T-helper 1 cell treated with Interleukin-12 subunit alpha and Interleukin-12 subunit beta and Interleukin-4 antibody, amounts not matched to agents 30 μg/mL and 1 μg/mL, for 36 hours (primary cell): Measurements from ENCODE around the gene SH3GL3.

ENCODE experiments used
- H3K27ac Mint-ChIP-seq: one replicate; pipeline ENCODE4 v1.8.0; 2021; ENCODE audit warnings: mild to moderate bottlenecking, mixed read lengths
- H3K27me3 Mint-ChIP-seq: one replicate; pipeline ENCODE4 v1.8.0; 2021; ENCODE audit warnings: low read depth, mixed read lengths
- H3K36me3 Mint-ChIP-seq: one replicate; pipeline ENCODE4 v1.8.0; 2021; ENCODE audit warnings: low read depth, mixed read lengths
- H3K4me1 Mint-ChIP-seq: one replicate; pipeline ENCODE4 v1.8.0; 2021; ENCODE audit warnings: low read depth, mixed read lengths
- H3K4me3 Mint-ChIP-seq: one replicate; pipeline ENCODE4 v1.8.0; 2021; ENCODE audit warnings: mild to moderate bottlenecking, moderate library complexity, mixed read lengths
- H3K9me3 Mint-ChIP-seq: one replicate; pipeline ENCODE4 v1.8.0; 2021; ENCODE audit warnings: mixed read lengths

The SH3GL3 gene

DNA sequence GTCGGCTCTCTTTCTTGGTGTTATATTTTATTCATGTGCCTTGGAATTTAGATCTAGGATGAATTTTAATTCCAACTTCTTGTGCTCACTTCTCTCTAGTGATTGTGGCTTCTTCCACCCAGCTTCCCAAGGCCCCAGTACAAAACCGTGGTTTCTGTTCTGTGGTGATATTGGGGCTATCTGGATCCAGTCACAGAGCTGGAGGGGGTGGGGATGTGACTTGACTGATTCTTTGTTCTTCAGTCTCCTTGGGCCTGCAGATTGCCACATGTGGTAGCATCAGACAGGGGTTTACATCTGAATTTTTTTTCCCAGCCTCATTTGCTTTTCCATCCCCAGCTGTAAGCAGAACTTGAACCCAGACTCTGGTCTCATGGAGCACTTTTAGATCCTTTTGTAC is 108.2 kb downstream of the SH3GL3 start:
- no peaks in the 10 kb centered on the region for H3K9me3 Mint-ChIP-seq
- H3K27ac Mint-ChIP-seq = no peak overlapping the region
- H3K36me3 Mint-ChIP-seq = no peaks in the 10 kb centered on the region
- H3K27me3 Mint-ChIP-seq = no peaks in the 10 kb centered on the region
- H3K4me3 Mint-ChIP-seq = no peak overlapping the region
- no peaks in the 10 kb centered on the region for H3K4me1 Mint-ChIP-seq

DNA sequence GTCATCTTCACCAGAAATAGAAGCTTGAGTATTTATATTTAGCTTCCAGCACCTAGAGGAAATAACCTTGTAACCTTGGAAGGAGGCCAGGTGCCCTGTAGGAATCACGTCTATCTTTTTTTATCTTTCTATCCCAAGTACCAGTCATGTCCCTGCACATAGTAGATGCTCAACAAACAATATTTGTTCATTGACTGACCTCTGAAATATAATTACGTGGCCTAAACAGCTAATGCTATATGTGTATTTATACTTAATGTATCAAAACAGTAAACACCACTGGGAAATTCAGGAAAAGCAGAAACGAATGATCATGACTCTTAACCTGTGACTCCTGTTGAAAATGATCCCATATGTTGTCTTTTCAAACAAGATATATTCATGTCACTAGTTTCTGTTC is 108.9 kb downstream of the SH3GL3 start:
- Mint-ChIP-seq H3K4me3 (no peak overlapping the region), H3K27ac (no peak overlapping the region), H3K4me1 (no peaks in the 10 kb centered on the region), H3K27me3 (no peaks in the 10 kb centered on the region), H3K36me3 (no peaks in the 10 kb centered on the region), H3K9me3 (no peaks in the 10 kb centered on the region)

GRCh38 chr15:83556754-83557153 is 109.6 kb downstream of the SH3GL3 start:
- Mint-ChIP-seq H3K9me3 (no peaks in the 10 kb centered on the region), H3K4me3 (no peak overlapping the region), H3K4me1 (no peaks in the 10 kb centered on the region), H3K36me3 (no peaks in the 10 kb centered on the region), H3K27ac (no peak overlapping the region), H3K27me3 (no peaks in the 10 kb centered on the region)

- Mint-ChIP-seq H3K27ac (no peak overlapping the region), H3K36me3 (no peaks in the 10 kb centered on the region), H3K4me3 (no peak overlapping the region), H3K9me3 (no peaks in the 10 kb centered on the region), H3K4me1 (no peaks in the 10 kb centered on the region), H3K27me3 (no peaks in the 10 kb centered on the region)
Measured at GRCh38 chr15:83558146-83558545, 111.0 kb downstream of the SH3GL3 start.

DNA sequence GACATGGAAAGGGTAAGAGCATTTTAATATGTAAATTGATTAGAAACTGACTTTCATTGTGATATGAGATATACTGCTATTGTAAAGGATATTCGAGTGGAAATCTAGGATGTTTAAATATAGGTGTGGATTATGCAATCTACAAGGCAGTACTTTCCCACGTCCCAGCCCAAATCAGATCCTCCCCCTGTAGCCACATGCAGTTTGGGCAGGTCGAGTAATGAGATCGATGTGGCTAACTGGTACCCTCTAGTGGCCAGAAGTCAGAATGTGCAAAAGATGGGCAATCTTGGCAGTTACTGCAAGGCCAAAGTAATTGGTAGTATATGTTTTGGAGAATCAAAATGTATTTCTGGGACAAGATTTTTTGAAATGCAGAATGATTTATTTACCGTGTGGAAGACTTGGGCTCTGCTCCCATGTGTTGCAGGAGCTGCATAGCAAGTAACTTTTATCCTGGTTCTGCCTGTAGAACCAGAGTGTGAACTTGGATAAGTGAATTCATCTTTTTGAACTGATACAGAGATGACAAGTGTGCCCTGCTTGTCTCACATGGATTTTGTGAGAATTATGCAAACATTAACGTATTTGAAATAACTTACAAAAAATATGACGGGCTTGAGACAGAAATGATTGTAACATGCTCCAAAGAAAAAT is 112.3 kb downstream of the SH3GL3 start:
- H3K36me3 Mint-ChIP-seq = no peaks in the 10 kb centered on the region
- H3K9me3 Mint-ChIP-seq = no peaks in the 10 kb centered on the region
- H3K4me1 Mint-ChIP-seq = no peaks in the 10 kb centered on the region
- H3K27me3 Mint-ChIP-seq = no peaks in the 10 kb centered on the region
- no peak overlapping the region for H3K4me3 Mint-ChIP-seq
- no peak overlapping the region for H3K27ac Mint-ChIP-seq

- no peak overlapping the region for H3K27ac Mint-ChIP-seq
- no peaks in the 10 kb centered on the region for H3K27me3 Mint-ChIP-seq
- H3K4me1 Mint-ChIP-seq = no peaks in the 10 kb centered on the region
- no peak overlapping the region for H3K4me3 Mint-ChIP-seq
- H3K9me3 Mint-ChIP-seq = no peaks in the 10 kb centered on the region
- no peaks in the 10 kb centered on the region for H3K36me3 Mint-ChIP-seq
Measured at GRCh38 chr15:83561661-83562060, 114.5 kb downstream of the SH3GL3 start.

DNA sequence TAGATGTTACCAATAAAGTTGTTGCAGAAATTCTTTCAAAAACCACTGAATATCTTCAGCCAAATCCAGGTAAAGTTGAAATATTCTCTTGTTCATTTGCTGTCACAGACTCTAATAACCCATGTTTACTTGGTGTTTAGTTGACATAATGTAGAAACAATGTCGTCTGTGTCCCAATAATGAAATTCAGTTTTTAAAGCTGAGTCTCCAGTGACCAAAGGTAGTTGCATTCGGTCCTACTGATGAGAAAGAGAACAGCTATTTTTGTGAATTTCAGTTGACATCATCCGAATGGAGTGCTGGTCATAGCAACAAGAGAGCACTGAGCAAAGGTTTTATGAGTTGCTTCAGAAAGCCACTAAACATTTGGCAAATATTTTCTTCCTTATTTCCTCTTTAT is 118.0 kb downstream of the SH3GL3 start:
- Mint-ChIP-seq H3K27ac (no peak overlapping the region), H3K4me1 (no peaks in the 10 kb centered on the region), H3K4me3 (no peak overlapping the region), H3K9me3 (no peaks in the 10 kb centered on the region), H3K27me3 (no peaks in the 10 kb centered on the region), H3K36me3 (no peaks in the 10 kb centered on the region)

DNA sequence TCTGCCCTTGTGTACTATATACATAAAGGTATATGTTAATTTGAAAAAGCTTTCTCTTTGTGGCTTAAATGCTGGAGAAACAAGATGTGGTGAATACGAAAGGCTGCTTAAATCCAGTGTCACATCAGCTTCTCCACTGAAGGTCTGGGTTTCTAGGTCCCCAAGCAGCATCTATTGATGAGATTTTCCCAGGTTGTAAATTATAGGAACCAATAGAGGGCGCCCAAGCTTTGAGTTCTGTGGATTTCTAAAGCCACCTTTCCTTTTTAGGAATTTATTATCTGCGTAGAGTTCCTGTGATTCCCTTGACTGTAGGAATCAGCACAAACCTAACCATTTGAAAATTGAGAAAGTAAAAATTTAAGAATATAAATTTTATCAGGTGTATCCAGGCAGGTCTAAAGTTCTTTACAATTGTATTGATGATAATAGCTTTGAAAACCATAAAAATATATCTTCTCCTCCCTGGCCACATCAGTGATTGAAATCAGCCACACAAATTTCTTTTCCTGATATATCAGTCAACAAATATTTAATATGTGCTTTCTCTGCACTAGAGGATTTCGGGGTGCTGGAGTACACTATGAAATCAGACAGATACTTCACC is 118.5 kb downstream of the SH3GL3 start:
- Mint-ChIP-seq H3K4me1 (no peaks in the 10 kb centered on the region), H3K9me3 (no peaks in the 10 kb centered on the region), H3K4me3 (no peak overlapping the region), H3K36me3 (no peaks in the 10 kb centered on the region), H3K27me3 (no peaks in the 10 kb centered on the region), H3K27ac (no peak overlapping the region)

GRCh38 chr15:83567318-83567717 is 120.2 kb downstream of the SH3GL3 start:
- no peaks in the 10 kb centered on the region for H3K9me3 Mint-ChIP-seq
- no peaks in the 10 kb centered on the region for H3K36me3 Mint-ChIP-seq
- no peak overlapping the region for H3K27ac Mint-ChIP-seq
- H3K4me3 Mint-ChIP-seq = no peak overlapping the region
- no peaks in the 10 kb centered on the region for H3K27me3 Mint-ChIP-seq
- no peaks in the 10 kb centered on the region for H3K4me1 Mint-ChIP-seq

DNA sequence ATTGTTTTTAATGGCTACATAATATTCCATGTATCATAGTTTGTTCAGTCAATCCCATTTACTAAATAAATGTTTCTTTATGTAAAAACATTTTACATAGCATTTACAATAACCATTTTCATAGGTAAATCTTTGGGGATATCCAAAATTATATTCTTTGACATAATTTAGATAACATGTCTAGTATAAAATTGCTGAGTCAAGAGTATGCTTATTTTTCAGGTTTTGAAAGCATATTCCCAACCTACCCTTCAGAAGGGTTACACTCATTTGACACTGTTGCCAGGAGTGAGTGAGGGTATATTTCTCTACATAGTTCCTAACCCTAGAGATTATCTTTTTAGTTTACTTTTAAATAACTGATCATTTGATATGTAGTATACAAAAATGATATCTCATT is 122.2 kb downstream of the SH3GL3 start:
- H3K4me3 Mint-ChIP-seq = no peak overlapping the region
- H3K9me3 Mint-ChIP-seq = no peaks in the 10 kb centered on the region
- no peaks in the 10 kb centered on the region for H3K4me1 Mint-ChIP-seq
- H3K27me3 Mint-ChIP-seq = no peaks in the 10 kb centered on the region
- no peaks in the 10 kb centered on the region for H3K36me3 Mint-ChIP-seq
- no peak overlapping the region for H3K27ac Mint-ChIP-seq

DNA sequence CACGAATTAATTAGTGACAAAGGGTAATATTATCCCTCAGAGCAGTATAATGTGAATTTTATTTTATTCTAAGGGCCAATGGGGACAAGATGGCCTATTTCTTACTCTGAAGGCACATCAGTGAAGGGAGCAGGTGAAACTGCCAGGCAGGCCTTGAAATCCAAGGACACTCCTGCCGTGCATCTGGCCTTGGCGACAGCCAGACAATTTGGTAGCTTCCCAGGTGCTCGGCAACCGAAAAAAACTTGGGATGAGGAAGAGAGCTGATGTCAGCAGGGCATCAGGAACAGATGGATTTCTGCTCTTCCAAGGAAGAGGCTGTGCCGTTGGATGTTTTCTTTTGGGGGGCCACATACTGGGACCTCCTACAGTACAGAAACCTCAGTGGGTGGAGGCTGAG is 123.6 kb downstream of the SH3GL3 start:
- H3K36me3 Mint-ChIP-seq = no peaks in the 10 kb centered on the region
- no peak overlapping the region for H3K27ac Mint-ChIP-seq
- no peaks in the 10 kb centered on the region for H3K9me3 Mint-ChIP-seq
- H3K4me1 Mint-ChIP-seq = no peaks in the 10 kb centered on the region
- no peaks in the 10 kb centered on the region for H3K27me3 Mint-ChIP-seq
- H3K4me3 Mint-ChIP-seq = no peak overlapping the region

DNA sequence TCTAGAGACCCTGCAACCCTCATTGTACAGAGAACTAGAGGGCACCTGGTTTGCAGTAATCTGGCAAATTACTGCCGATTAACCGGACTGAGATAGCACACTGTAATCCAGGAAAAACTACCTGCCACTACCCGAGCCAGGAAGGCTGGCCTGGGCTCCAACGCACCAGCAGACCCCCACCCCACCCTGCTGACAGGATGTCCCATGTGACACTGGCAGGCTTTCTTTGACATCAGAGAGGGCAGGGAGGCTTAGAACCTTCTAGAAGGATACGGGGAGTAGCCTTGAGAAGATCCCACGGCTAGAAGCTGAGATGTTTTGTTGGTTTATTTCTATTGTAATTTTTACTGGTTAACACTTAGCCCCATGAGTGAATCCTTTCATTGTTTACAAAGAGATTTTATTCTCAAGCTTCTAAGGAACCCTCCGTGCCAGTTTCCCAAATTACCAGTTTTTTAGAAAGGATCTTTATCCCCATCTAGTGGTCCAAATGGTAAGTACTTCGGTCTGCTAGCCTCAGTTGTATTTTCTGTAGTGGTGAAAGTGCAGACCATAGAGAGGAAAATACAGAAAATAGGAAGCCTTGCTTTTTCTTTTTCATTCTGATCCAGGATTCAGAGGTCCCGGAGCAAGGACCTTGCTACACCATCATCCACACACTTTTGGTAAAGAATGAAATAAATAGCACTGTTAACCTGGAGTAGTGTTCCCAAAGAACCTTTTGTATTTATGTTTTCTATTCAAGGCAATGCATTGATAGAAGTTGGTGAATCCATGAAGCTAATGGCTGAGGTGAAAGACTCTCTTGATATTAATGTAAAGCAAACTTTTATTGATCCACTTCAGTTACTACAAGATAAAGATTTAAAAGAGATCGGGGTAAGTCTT is 124.9 kb downstream of the SH3GL3 start:
- Mint-ChIP-seq H3K27ac (no peak overlapping the region), H3K4me3 (no peak overlapping the region), H3K36me3 (no peaks in the 10 kb centered on the region), H3K9me3 (no peaks in the 10 kb centered on the region), H3K27me3 (no peaks in the 10 kb centered on the region), H3K4me1 (no peaks in the 10 kb centered on the region)

DNA sequence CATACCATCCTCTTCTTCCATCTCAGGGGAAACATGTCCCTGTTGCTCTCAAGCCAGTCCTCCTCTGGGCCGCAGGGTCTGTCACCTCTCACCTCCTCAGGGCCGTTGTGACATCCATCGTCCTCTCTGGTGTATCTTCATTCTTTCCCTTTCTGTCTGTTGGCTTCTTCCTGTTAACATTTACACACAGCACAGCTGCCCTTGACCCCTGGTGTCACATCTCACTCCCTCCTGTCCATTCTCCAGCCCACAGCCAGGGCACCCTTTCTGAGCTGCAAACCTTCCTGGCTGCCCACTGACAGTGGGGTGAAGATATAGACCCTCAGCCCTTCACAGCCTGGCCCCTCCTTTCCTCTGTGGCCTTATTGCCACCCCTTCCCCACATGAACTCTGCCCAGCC is 127.2 kb downstream of the SH3GL3 start:
- H3K27ac Mint-ChIP-seq = no peak overlapping the region

GRCh38 chr15:83578691-83579090 is 131.6 kb downstream of the SH3GL3 start:
- no peaks in the 10 kb centered on the region for H3K4me1 Mint-ChIP-seq
- no peak overlapping the region for H3K27ac Mint-ChIP-seq
- H3K4me3 Mint-ChIP-seq = no peak overlapping the region
- H3K36me3 Mint-ChIP-seq = no peaks in the 10 kb centered on the region
- H3K9me3 Mint-ChIP-seq = no peaks in the 10 kb centered on the region
- no peaks in the 10 kb centered on the region for H3K27me3 Mint-ChIP-seq

More for the DNA sequence above, 127.2 kb downstream of the SH3GL3 start:
- Mint-ChIP-seq H3K9me3 (no peaks in the 10 kb centered on the region), H3K4me1 (no peaks in the 10 kb centered on the region), H3K4me3 (no peak overlapping the region), H3K36me3 (no peaks in the 10 kb centered on the region), H3K27me3 (no peaks in the 10 kb centered on the region)

DNA sequence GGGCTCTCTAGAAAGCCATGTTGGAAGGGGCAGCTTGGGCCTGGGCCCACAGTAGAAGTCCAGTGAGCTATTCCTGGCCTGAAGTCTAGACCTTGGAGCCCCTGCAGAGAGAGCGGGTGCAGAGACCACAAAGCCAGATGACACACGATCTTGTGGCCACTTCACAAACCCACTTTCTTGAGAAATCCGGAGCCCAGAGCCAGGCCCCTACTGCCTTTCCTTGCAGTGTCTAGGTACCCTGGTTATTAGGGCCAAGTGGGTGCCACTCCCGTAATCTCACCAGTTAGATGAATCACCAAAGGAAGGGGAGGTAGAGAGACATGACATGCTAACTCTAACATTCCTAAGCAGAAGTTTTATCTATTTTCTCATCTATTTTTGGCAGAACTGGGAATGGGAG is 134.2 kb downstream of the SH3GL3 start:
- Mint-ChIP-seq H3K27me3 (no peaks in the 10 kb centered on the region), H3K36me3 (no peaks in the 10 kb centered on the region), H3K4me3 (no peak overlapping the region), H3K27ac (no peak overlapping the region), H3K4me1 (no peaks in the 10 kb centered on the region), H3K9me3 (no peaks in the 10 kb centered on the region)
